Activated naive CD4-positive, alpha-beta T cell treated with anti-CD3 and anti-CD28 coated beads, Interleukin-2, amount 10 ng/mL, durations not matched to agents 7 days and 5 days (primary cell): ENCODE results near the gene KCTD12.
A peak's percentile ranks its signal among the peaks of the same experiment; 100 is the strongest.

Source experiments
- CTCF ChIA-PET: fragments of 350-600 bp; sonication (Branson Sonifier 250); formaldehyde crosslinking; loops from one replicate; lab custom pipeline; 2021; ENCODE audit warnings: antibody characterized with exemption; lab: Charles Lee
- DNase-seq: peaks from one replicate; pipeline ENCODE4 v3.0.0-alpha.2; 2020
- H3K27ac Mint-ChIP-seq: one replicate; pipeline ENCODE4 v1.8.0; 2021; ENCODE audit warnings: mild to moderate bottlenecking, moderate library complexity, mixed read lengths
- H3K27me3 Mint-ChIP-seq: one replicate; pipeline ENCODE4 v1.8.0; 2021; ENCODE audit warnings: mild to moderate bottlenecking, mixed read lengths
- H3K36me3 Mint-ChIP-seq: one replicate; pipeline ENCODE4 v1.8.0; 2021; ENCODE audit warnings: mixed read lengths
- H3K4me1 Mint-ChIP-seq: one replicate; pipeline ENCODE4 v1.8.0; 2021; ENCODE audit warnings: mixed read lengths
- H3K4me3 Mint-ChIP-seq: one replicate; pipeline ENCODE4 v1.8.0; 2021; ENCODE audit warnings: mild to moderate bottlenecking, moderate library complexity, mixed read lengths
- H3K9me3 Mint-ChIP-seq: one replicate; pipeline ENCODE4 v1.8.0; 2021; ENCODE audit warnings: mixed read lengths

The KCTD12 gene

DNA sequence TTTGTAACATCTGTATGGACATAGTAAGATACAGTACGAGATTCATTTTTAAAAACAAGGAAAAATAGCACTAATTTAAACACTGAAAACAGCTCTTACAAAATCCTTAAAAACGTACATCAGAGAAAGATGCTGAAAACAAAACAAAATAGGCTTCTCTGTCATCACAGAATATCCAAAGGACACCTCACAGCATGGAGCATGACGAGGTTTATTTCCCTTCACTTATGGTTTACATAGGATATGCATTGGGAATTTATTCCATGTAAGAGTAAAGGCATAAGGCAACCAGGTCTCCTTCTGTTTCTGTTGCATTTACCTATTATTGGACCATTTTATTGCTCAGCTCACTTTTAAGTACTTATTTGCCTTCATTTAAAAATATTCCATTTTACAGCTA is 3.0 kb downstream of the KCTD12 start:
- peaks cover 10% of the 10 kb centered on the region for H3K36me3 Mint-ChIP-seq
- no peak for DNase-seq
- no peak overlapping the region for H3K4me3 Mint-ChIP-seq
- peaks cover 19% of the 10 kb centered on the region for H3K27me3 Mint-ChIP-seq
- CTCF ChIA-PET = interaction anchor here (1.4 to 5.3 kb wide), 3 partner anchors 8 to 66 kb away, joined by 3 to 38 read pairs (median 4); no protein-coding TSS in a partner anchor
- H3K9me3 Mint-ChIP-seq = peaks cover 1% of the 10 kb centered on the region
- H3K4me1 Mint-ChIP-seq = peaks cover 64% of the 10 kb centered on the region
- H3K27ac Mint-ChIP-seq = no peak overlapping the region

- peaks cover 62% of the 10 kb centered on the region for H3K4me1 Mint-ChIP-seq
These were observed 3.8 kb downstream of the KCTD12 start for GRCh38 chr13:76882431-76882830.

GRCh38 chr13:76879883-76880270 is 6.3 kb downstream of the KCTD12 start:
- Mint-ChIP-seq H3K9me3 (peaks cover 1% of the 10 kb centered on the region), H3K4me1 (peaks cover 51% of the 10 kb centered on the region), H3K4me3 (peak overlapping the region; percentile 51), H3K27me3 (no peaks in the 10 kb centered on the region), H3K36me3 (peaks cover 10% of the 10 kb centered on the region), H3K27ac (peak overlapping the region; percentile 95)
- CTCF ChIA-PET = interaction anchor here (1.4 to 2.1 kb wide), 4 partner anchors 10 to 57 kb away, joined by 4 to 10 read pairs (median 6); no protein-coding TSS in a partner anchor
- no peak for DNase-seq

More at GRCh38 chr13:76882431-76882830, 3.8 kb downstream of the KCTD12 start:
- no peak for DNase-seq
- CTCF ChIA-PET = interaction anchor here (1.4 kb wide), 1 partner anchor 9 kb away, joined by 3 read pairs; no protein-coding TSS in a partner anchor
- Mint-ChIP-seq H3K9me3 (peaks cover 1% of the 10 kb centered on the region), H3K27ac (no peak overlapping the region), H3K4me3 (no peak overlapping the region), H3K36me3 (peaks cover 10% of the 10 kb centered on the region), H3K27me3 (peaks cover 13% of the 10 kb centered on the region)

DNA sequence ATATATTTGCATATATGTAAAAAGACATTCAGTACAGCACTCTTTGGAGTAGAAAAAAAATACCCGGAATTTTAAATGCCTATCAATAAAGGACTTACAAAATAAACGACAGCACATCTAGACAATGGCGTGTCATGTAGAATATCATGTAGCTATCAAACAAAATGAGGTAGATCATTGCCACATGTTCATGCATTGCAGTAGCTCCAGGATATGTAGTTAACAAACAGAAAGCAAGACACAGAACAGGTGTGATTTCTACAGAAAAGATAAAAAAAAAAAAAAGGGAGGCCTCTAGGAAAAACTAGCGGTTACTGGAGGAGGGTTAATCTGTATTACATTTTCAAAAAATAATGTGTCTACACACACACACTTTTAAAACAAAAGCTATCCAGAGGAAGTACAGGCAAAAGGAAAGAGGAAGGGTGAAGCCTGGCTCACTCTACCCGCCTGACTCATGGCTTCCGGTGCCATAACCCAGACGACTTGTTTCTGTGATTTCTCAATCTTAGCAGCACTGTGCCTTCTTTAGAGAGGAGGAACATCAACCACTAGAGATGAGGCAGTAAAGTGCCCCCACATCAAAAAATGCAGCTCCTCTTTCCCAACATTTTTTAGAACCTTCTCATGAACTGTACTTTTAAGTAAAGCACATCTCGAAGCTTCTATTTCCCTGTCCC is 6.9 kb downstream of the KCTD12 start:
- Mint-ChIP-seq H3K27me3 (peaks cover 3% of the 10 kb centered on the region), H3K27ac (peak overlapping the region; percentile 95), H3K36me3 (peaks cover 9% of the 10 kb centered on the region), H3K4me3 (peak overlapping the region; percentile 51), H3K9me3 (peaks cover 1% of the 10 kb centered on the region), H3K4me1 (peaks cover 45% of the 10 kb centered on the region)
- peak; percentile 73 for DNase-seq
- CTCF ChIA-PET = interaction anchor here (1.4 to 2.1 kb wide), 4 partner anchors 10 to 57 kb away, joined by 4 to 10 read pairs (median 6); no protein-coding TSS in a partner anchor

- CTCF ChIA-PET = no interaction called here
- H3K9me3 Mint-ChIP-seq = peaks cover 1% of the 10 kb centered on the region
- peaks cover 6% of the 10 kb centered on the region for H3K27me3 Mint-ChIP-seq
- H3K36me3 Mint-ChIP-seq = peaks cover 9% of the 10 kb centered on the region
- H3K4me3 Mint-ChIP-seq = no peak overlapping the region
- peaks cover 34% of the 10 kb centered on the region for H3K4me1 Mint-ChIP-seq
- DNase-seq = no peak
- no peak overlapping the region for H3K27ac Mint-ChIP-seq
These were observed 8.2 kb downstream of the KCTD12 start for GRCh38 chr13:76878043-76878442.

GRCh38 chr13:76875271-76875815 is 10.9 kb downstream of the KCTD12 start:
- Mint-ChIP-seq H3K9me3 (peaks cover 1% of the 10 kb centered on the region), H3K27me3 (peaks cover 6% of the 10 kb centered on the region)
- CTCF ChIA-PET = interaction anchor here (2.8 kb wide), 1 partner anchor 9 kb away, joined by 8 read pairs; no protein-coding TSS in a partner anchor

DNA sequence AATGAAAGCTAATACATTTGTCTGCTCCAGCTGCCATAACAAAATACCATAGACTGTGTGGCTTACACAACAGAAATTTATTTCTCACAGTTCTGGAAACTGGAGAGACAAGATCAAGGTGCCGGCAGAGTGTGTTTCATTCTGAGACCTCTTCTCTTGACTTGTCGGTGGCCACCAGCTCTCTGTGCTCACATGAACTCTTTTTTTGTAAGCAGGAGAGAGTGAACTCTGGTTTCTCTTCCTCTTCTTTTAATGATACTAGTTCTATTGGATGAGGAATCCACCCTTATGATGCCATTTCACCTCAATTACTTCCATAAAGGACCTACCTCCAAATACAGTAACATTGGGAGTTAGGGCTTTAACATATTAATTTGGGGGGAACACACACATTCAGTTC is 11.7 kb downstream of the KCTD12 start:
- Mint-ChIP-seq H3K9me3 (peaks cover 1% of the 10 kb centered on the region), H3K4me3 (no peak overlapping the region), H3K4me1 (peaks cover 12% of the 10 kb centered on the region), H3K36me3 (no peaks in the 10 kb centered on the region), H3K27me3 (peaks cover 7% of the 10 kb centered on the region), H3K27ac (no peak overlapping the region)
- DNase-seq = no peak
- CTCF ChIA-PET = interaction anchor here (1.0 to 2.8 kb wide), 2 partner anchors 10 to 52 kb away, joined by 3 to 8 read pairs; no protein-coding TSS in a partner anchor

More at GRCh38 chr13:76875271-76875815, 10.9 kb downstream of the KCTD12 start:
- Mint-ChIP-seq H3K27ac (no peak overlapping the region), H3K4me1 (peaks cover 20% of the 10 kb centered on the region), H3K4me3 (no peak overlapping the region), H3K36me3 (no peaks in the 10 kb centered on the region)
- no peak for DNase-seq

GRCh38 chr13:76873445-76873844 is 12.8 kb downstream of the KCTD12 start:
- no peaks in the 10 kb centered on the region for H3K36me3 Mint-ChIP-seq
- DNase-seq = no peak
- CTCF ChIA-PET = interaction anchor here (0.7 to 2.8 kb wide), 3 partner anchors 11 to 51 kb away, joined by 3 to 8 read pairs (median 3); partner anchors contain the start of gene KCTD12
- peaks cover 1% of the 10 kb centered on the region for H3K9me3 Mint-ChIP-seq
- H3K4me3 Mint-ChIP-seq = no peak overlapping the region
- peaks cover 2% of the 10 kb centered on the region for H3K4me1 Mint-ChIP-seq
- peaks cover 9% of the 10 kb centered on the region for H3K27me3 Mint-ChIP-seq
- no peak overlapping the region for H3K27ac Mint-ChIP-seq

DNA sequence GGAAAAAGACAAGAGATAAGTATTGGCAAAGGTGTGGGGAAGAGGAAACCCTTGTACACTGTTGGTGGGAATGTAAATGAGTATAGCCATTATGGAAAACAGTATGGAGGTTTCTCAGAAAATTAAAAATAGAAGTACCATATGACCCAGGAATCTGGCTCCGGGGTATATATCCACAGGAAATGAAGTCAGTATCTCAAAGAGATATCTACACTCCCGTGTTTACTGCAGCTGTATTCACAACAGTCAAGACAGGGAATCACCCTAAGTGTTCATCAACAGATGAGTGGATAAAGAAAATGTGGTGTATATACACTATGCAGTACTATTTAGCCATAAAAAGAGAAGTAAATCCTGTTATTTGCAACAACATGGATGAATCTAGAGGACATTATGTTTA is 13.5 kb downstream of the KCTD12 start:
- Mint-ChIP-seq H3K36me3 (no peaks in the 10 kb centered on the region), H3K27ac (no peak overlapping the region), H3K9me3 (no peaks in the 10 kb centered on the region), H3K4me3 (no peak overlapping the region), H3K27me3 (peaks cover 9% of the 10 kb centered on the region), H3K4me1 (no peaks in the 10 kb centered on the region)
- no peak for DNase-seq
- CTCF ChIA-PET = no interaction called here

- Mint-ChIP-seq H3K27me3 (peaks cover 9% of the 10 kb centered on the region), H3K36me3 (no peaks in the 10 kb centered on the region), H3K4me3 (no peak overlapping the region), H3K27ac (no peak overlapping the region), H3K9me3 (no peaks in the 10 kb centered on the region), H3K4me1 (no peaks in the 10 kb centered on the region)
- CTCF ChIA-PET = no interaction called here
- DNase-seq = no peak
These were observed 14.8 kb downstream of the KCTD12 start for GRCh38 chr13:76871432-76871831.

DNA sequence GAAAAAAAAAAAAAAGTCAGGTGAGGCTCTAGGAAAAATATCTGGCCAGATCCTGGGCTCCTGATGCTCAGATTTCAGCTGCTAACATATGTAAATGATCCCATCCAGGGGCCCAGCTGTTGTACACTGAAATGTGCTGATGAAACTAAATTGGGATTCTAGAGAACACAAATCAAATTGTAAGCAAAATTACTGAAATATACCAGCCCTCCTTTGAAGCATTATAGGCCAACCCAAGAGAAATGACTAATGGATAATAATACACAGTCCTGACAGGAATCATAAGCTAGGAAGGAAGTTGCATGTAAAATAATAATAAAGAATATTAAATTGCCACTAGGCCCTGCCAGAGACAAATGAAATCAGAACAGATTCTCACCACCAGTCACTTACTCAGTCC is 17.8 kb downstream of the KCTD12 start:
- no peak overlapping the region for H3K4me3 Mint-ChIP-seq
- CTCF ChIA-PET = no interaction called here
- no peaks in the 10 kb centered on the region for H3K36me3 Mint-ChIP-seq
- no peaks in the 10 kb centered on the region for H3K4me1 Mint-ChIP-seq
- no peak overlapping the region for H3K27ac Mint-ChIP-seq
- no peaks in the 10 kb centered on the region for H3K9me3 Mint-ChIP-seq
- H3K27me3 Mint-ChIP-seq = peaks cover 11% of the 10 kb centered on the region
- DNase-seq = no peak

DNA sequence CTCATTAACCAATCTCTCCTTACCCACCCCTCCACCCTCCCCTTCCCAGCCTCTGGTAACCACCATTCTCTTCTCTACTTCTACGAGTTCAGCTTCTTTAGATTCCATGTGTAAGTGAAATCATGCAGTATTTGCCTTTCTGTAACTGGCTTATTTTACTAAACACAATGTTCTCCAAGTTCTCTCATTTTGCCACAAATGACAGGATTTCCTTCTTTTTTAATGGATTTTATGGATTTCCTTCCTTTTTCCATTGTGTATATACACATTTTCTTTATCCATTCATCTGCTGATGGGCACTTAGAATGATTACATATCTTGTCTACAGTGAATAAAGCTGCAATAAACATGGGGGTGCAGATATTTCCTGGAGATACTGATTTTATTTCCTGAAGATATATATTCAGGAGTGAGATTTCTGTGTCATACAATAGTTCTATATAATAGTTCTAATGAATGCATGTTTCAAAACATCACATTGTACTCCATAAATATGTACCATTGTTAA is 20.2 kb downstream of the KCTD12 start:
- no peaks in the 10 kb centered on the region for H3K9me3 Mint-ChIP-seq
- H3K27me3 Mint-ChIP-seq = peaks cover 23% of the 10 kb centered on the region
- CTCF ChIA-PET = no interaction called here
- H3K4me1 Mint-ChIP-seq = no peaks in the 10 kb centered on the region
- no peaks in the 10 kb centered on the region for H3K36me3 Mint-ChIP-seq
- H3K4me3 Mint-ChIP-seq = no peak overlapping the region
- no peak for DNase-seq
- no peak overlapping the region for H3K27ac Mint-ChIP-seq

GRCh38 chr13:76865109-76865508 is 21.1 kb downstream of the KCTD12 start:
- Mint-ChIP-seq H3K27me3 (peaks cover 32% of the 10 kb centered on the region), H3K36me3 (no peaks in the 10 kb centered on the region), H3K4me1 (no peaks in the 10 kb centered on the region), H3K27ac (no peak overlapping the region), H3K4me3 (no peak overlapping the region), H3K9me3 (no peaks in the 10 kb centered on the region)
- no peak for DNase-seq
- CTCF ChIA-PET = no interaction called here

DNA sequence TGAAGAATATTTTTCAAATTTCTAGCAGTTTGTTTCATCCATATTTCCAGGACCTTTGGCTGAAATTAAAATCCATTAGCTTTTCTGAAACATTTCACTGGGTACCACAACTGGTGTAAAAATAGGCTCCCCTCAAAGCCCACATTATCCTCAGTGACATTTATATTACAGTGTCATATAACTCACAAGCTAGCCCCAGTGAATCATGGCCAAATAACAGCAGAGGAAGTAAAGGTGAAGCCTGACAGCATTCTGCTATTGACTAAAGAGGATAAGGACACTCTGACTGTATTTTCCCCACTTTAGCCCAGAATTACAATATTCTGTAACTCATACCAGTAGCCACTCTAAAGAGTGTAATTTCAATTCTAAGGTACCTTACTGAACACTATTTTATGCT is 21.9 kb downstream of the KCTD12 start:
- CTCF ChIA-PET = no interaction called here
- peaks cover 30% of the 10 kb centered on the region for H3K27me3 Mint-ChIP-seq
- no peaks in the 10 kb centered on the region for H3K4me1 Mint-ChIP-seq
- DNase-seq = no peak
- H3K9me3 Mint-ChIP-seq = no peaks in the 10 kb centered on the region
- H3K27ac Mint-ChIP-seq = no peak overlapping the region
- H3K4me3 Mint-ChIP-seq = no peak overlapping the region
- no peaks in the 10 kb centered on the region for H3K36me3 Mint-ChIP-seq
